Neuron (in vitro differentiated cells): ENCODE measurements around the gene BMP4.

Experiments used
- H2AFZ ChIP-seq: one replicate; pipeline ENCODE4 v1.6.1; 2013; ENCODE audit warnings: low read depth, mild to moderate bottlenecking, inconsistent platforms, low read length, moderate library complexity
- H3K27me3 ChIP-seq: one replicate; pipeline ENCODE4 v1.6.1; 2013; ENCODE audit warnings: low read length; ENCODE audit not compliant: insufficient read depth
- H3K36me3 ChIP-seq: one replicate; pipeline ENCODE4 v1.6.1; 2013; ENCODE audit warnings: low read length; ENCODE audit not compliant: insufficient read depth
- H3K4me1 ChIP-seq: one replicate; pipeline ENCODE4 v1.6.1; 2013; ENCODE audit warnings: low read length; ENCODE audit not compliant: insufficient read depth
- H3K4me3 ChIP-seq: 2 replicates; pipeline ENCODE4 v1.5.1; 2013; ENCODE audit warnings: mild to moderate bottlenecking, low read length, moderate library complexity
- H3K9me3 ChIP-seq: one replicate; pipeline ENCODE4 v1.6.1; 2013; ENCODE audit warnings: low read length

Gene BMP4

GRCh38 chr14:53924753-53925152 is 31.9 kb downstream of the BMP4 start:
- H2AFZ ChIP-seq = no peak overlapping the region
- no peaks in the 10 kb centered on the region for H3K9me3 ChIP-seq
- no peaks in the 10 kb centered on the region for H3K4me1 ChIP-seq
- H3K4me3 ChIP-seq = no peak overlapping the region
- H3K36me3 ChIP-seq = no peaks in the 10 kb centered on the region
- no peaks in the 10 kb centered on the region for H3K27me3 ChIP-seq

DNA sequence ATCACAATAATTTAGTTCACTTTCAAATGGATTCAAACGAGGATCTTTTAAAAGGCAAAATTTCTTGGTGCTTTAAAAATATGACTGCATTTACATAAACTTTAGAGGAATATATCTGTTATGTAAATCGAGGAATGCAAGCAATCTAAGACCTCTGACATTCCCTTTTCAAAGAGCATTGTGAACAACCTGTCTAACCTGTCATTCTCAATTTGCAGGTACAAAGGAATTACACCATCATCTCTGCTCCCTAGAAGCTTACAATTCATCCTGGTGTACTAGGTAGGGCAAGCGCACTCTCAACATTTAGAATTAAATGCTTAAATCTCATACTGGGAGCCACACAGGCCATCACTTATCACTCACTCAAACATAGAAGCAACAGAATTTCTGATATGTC is 35.6 kb downstream of the BMP4 start:
- H3K36me3 ChIP-seq = no peaks in the 10 kb centered on the region
- H3K9me3 ChIP-seq = no peaks in the 10 kb centered on the region
- H3K4me1 ChIP-seq = no peaks in the 10 kb centered on the region
- no peak overlapping the region for H3K4me3 ChIP-seq
- no peak overlapping the region for H2AFZ ChIP-seq
- no peaks in the 10 kb centered on the region for H3K27me3 ChIP-seq

DNA sequence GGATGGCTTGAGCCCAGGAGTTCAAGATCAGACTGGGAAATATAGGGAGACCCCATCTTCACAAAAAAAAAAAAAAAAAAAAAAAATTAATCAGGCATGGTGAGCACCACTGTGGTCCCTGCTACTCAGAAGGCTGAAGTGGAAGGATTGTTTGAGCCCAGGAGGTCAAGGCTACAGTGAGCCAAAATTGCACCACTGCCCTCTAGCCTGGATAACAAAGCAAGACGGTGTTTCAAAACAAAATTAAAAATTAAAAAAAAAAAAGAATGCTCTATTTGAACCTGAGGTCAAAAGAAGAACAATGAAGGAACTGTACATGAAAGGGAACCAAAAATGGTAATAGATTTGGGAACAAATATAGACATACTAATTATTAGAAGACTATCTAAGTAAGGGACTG is 40.4 kb downstream of the BMP4 start:
- Histone ChIP-seq H3K4me3 (no peak overlapping the region), H3K27me3 (no peaks in the 10 kb centered on the region), H2AFZ (no peak overlapping the region), H3K9me3 (no peaks in the 10 kb centered on the region), H3K4me1 (no peaks in the 10 kb centered on the region), H3K36me3 (no peaks in the 10 kb centered on the region)

DNA sequence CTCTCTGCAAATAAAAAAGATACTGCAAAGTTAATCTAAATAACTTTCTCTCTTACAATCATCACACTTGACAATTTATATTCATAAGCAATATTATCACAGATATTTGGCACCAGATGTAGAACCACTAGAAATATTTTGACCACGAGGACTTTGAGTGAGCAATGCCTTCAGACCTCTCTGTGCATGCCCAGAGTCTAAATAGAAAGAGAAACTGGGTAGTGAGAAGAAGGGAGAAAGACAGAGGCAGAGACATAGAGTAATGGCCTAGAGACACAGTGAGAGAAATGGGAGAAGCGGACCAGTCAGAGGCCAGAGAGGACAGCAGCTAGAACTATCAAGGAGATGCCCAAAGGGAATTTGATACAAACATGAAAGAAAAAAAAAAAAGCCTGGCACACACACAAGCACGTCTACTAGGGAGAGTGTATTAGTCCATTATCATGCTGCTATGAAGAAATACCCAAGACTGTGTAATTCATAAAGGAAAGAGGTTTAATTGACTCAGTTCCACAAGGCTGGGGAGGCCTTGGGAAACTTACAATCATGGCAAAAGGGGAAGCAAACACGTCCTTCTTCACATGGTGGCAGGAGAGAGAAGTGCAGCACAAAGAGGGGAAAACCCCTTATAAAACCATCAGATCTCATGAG is 41.1 kb downstream of the BMP4 start:
- no peak overlapping the region for H3K4me3 ChIP-seq

GRCh38 chr14:53912021-53912420 is 44.6 kb downstream of the BMP4 start:
- Histone ChIP-seq H3K27me3 (no peaks in the 10 kb centered on the region), H3K36me3 (no peaks in the 10 kb centered on the region), H3K4me3 (no peak overlapping the region), H3K4me1 (no peaks in the 10 kb centered on the region), H2AFZ (no peak overlapping the region), H3K9me3 (no peaks in the 10 kb centered on the region)

More for the DNA sequence above, 41.1 kb downstream of the BMP4 start:
- H3K27me3 ChIP-seq = no peaks in the 10 kb centered on the region
- H2AFZ ChIP-seq = no peak overlapping the region
- no peaks in the 10 kb centered on the region for H3K4me1 ChIP-seq
- no peaks in the 10 kb centered on the region for H3K36me3 ChIP-seq
- H3K9me3 ChIP-seq = no peaks in the 10 kb centered on the region

GRCh38 chr14:53908416-53908815 is 48.2 kb downstream of the BMP4 start:
- Histone ChIP-seq H3K4me3 (no peak overlapping the region), H3K4me1 (no peaks in the 10 kb centered on the region), H3K36me3 (no peaks in the 10 kb centered on the region), H3K9me3 (no peaks in the 10 kb centered on the region), H3K27me3 (no peaks in the 10 kb centered on the region), H2AFZ (no peak overlapping the region)

DNA sequence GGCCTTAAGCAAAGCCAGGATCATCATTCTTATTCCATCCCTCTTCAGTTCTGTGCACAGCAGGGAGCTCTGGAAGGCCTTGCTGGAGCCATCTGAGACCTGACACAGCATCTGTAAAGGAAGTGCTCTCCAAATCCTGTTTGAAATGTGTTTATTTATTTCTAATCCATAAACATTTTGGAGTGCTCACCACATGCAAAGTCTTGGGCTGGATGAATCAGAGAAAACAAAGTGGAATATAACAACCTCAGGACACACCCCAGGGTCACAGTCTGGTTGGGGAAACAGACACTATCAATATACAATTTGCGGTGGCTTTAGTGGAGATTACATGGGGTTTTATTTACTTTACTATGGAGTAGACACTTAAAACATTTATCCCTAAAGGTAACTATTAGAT is 54.3 kb downstream of the BMP4 start:
- Histone ChIP-seq H3K9me3 (no peaks in the 10 kb centered on the region), H2AFZ (no peak overlapping the region), H3K4me3 (no peak overlapping the region), H3K27me3 (no peaks in the 10 kb centered on the region), H3K4me1 (no peaks in the 10 kb centered on the region), H3K36me3 (no peaks in the 10 kb centered on the region)

DNA sequence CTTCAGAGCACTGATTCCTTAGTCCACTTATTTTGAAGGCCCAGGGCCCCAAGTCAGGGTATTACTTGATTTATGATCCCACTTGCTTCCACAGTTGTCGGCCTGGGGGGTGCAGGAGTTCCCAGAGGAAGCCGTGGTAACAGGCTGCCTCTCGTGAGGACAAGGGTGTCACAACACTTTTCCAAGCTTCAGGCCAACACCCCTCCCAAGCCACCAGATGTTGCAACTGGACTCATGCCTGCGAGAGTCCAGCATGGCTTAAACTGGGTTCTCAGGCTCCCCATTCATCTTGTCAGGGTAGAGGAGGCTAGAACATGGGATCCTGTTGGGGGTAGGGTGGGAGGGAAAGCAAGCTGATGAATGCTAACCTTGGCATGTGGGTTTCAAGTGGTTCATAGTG is 56.1 kb downstream of the BMP4 start:
- H3K4me3 ChIP-seq = no peak overlapping the region
- H3K4me1 ChIP-seq = no peaks in the 10 kb centered on the region
- H3K9me3 ChIP-seq = no peaks in the 10 kb centered on the region
- H3K27me3 ChIP-seq = no peaks in the 10 kb centered on the region
- H3K36me3 ChIP-seq = no peaks in the 10 kb centered on the region
- no peak overlapping the region for H2AFZ ChIP-seq
